Activated CD4-positive, alpha-beta T cell treated with anti-CD3 and anti-CD28 coated beads for 36 hours (primary cell): ENCODE measurements around the gene WFIKKN2. TPM values are rescaled to one million over a fixed set of nuclear protein-coding genes. Genes with fewer than 3 reads are reported as not detected.

ENCODE experiments used
- ATAC-seq: fragments of 200-7000 bp; cut with Tn5 transposase; one replicate; pipeline ENCODE4 v1.10.0; 2021; ENCODE audit warnings: mild to moderate bottlenecking, moderate library complexity
- CTCF ChIA-PET: fragments of 350-600 bp; sonication (Branson Sonifier 250); formaldehyde crosslinking; loops from one replicate; lab custom pipeline; 2021; ENCODE audit warnings: antibody characterized with exemption; lab: Charles Lee
- POLR2A ChIA-PET: fragments of 350-600 bp; sonication (Branson Sonifier 250); formaldehyde crosslinking; loops from one replicate; lab custom pipeline; 2021; ENCODE audit warnings: antibody characterized with exemption, inconsistent platforms; lab: Charles Lee
- DNase-seq: peaks from one replicate; pipeline ENCODE4 v3.0.0-alpha.2; 2020
- H3K27ac Mint-ChIP-seq: one replicate; pipeline ENCODE4 v1.8.0; 2021; ENCODE audit warnings: mixed read lengths
- H3K27me3 Mint-ChIP-seq: one replicate; pipeline ENCODE4 v1.8.0; 2021; ENCODE audit warnings: mixed read lengths
- H3K36me3 Mint-ChIP-seq: one replicate; pipeline ENCODE4 v1.8.0; 2021; ENCODE audit warnings: low read depth, mixed read lengths
- H3K4me1 Mint-ChIP-seq: one replicate; pipeline ENCODE4 v1.8.0; 2021; ENCODE audit warnings: mixed read lengths
- H3K4me3 Mint-ChIP-seq: one replicate; pipeline ENCODE4 v1.8.0; 2021; ENCODE audit warnings: mild to moderate bottlenecking, moderate library complexity, mixed read lengths
- H3K9me3 Mint-ChIP-seq: one replicate; pipeline ENCODE4 v1.8.0; 2021; ENCODE audit warnings: low read depth, mixed read lengths
- intact Hi-C, 2 experiments: fragments of 100-400 bp; cut with DNase I in 1 of 2; cut with micrococcal nuclease in 1 of 2; formaldehyde crosslinking; loops; one replicate each; pipeline versions ENCODE4 v1.14.2 to v1.15.1; 2022 to 2024; cut with DNase I, micrococcal nuclease
- total RNA-seq, 2 experiments: library from RNA; stranded (reverse); gene quantifications; one replicate each; pipeline ENCODE4 v1.2.3, GENCODE V29; 2021

The WFIKKN2 gene
- total RNA-seq, 2 experiments from 2014 or later: not detected

GRCh38 chr17:50844117-50844700 lies 8.8 kb downstream of the WFIKKN2 start:
- H3K4me1 Mint-ChIP-seq: no peaks in the 10 kb centered on the region
- no peak overlapping the region for H3K4me3 Mint-ChIP-seq
- POLR2A ChIA-PET: no interaction called here
- H3K27me3 Mint-ChIP-seq: no peaks in the 10 kb centered on the region
- intact Hi-C loops: loop anchor here in 1 of 2 experiments (5.0 kb wide), 1 partner anchor 297 kb away; the partner anchor contains the start of gene SPATA20
- no peak overlapping the region for H3K27ac Mint-ChIP-seq
- ATAC-seq (no peak), DNase-seq (no peak)
- no peaks in the 10 kb centered on the region for H3K36me3 Mint-ChIP-seq
- H3K9me3 Mint-ChIP-seq: no peaks in the 10 kb centered on the region
- CTCF ChIA-PET: interaction anchor here (0.6 to 1.6 kb wide), 3 partner anchors 8 to 61 kb away, joined by 3 to 9 read pairs (median 5); no protein-coding TSS in a partner anchor

GRCh38 chr17:50845240-50846147 lies 10.1 kb downstream of the WFIKKN2 start:
- DNase-seq (no peak), ATAC-seq (no peak)
- no peak overlapping the region for H3K27ac Mint-ChIP-seq
- H3K4me3 Mint-ChIP-seq: no peak overlapping the region
- intact Hi-C loops: no loop called here
- CTCF ChIA-PET: no interaction called here
- H3K36me3 Mint-ChIP-seq: no peaks in the 10 kb centered on the region
- no peaks in the 10 kb centered on the region for H3K4me1 Mint-ChIP-seq
- no peaks in the 10 kb centered on the region for H3K27me3 Mint-ChIP-seq
- no peaks in the 10 kb centered on the region for H3K9me3 Mint-ChIP-seq
- POLR2A ChIA-PET: no interaction called here

GRCh38 chr17:50847566-50847965 lies 12.2 kb downstream of the WFIKKN2 start:
- Mint-ChIP-seq H3K4me3 (no peak overlapping the region), H3K4me1 (peaks cover 10% of the 10 kb centered on the region), H3K36me3 (no peaks in the 10 kb centered on the region), H3K9me3 (no peaks in the 10 kb centered on the region), H3K27ac (no peak overlapping the region), H3K27me3 (no peaks in the 10 kb centered on the region)
- ChIA-PET POLR2A (interaction anchor here (0.5 kb wide), 1 partner anchor 15 kb away, joined by 6 read pairs; no protein-coding TSS in a partner anchor), CTCF (interaction anchor here (0.6 to 1.6 kb wide), 8 partner anchors 9 to 315 kb away, joined by 3 to 5 read pairs (median 3); no protein-coding TSS in a partner anchor)
- no peak for ATAC-seq
- intact Hi-C loops: no loop called here
- DNase-seq: no peak

GRCh38 chr17:50848039-50848438 lies 12.7 kb downstream of the WFIKKN2 start:
- ATAC-seq (no peak), DNase-seq (no peak)
- ChIA-PET CTCF (interaction anchor here (0.7 to 6.8 kb wide), 6 partner anchors 9 to 315 kb away, joined by 3 to 120 read pairs (median 4); no protein-coding TSS in a partner anchor), POLR2A (interaction anchor here (0.5 kb wide), 1 partner anchor 15 kb away, joined by 6 read pairs; no protein-coding TSS in a partner anchor)
- Mint-ChIP-seq H3K27me3 (no peaks in the 10 kb centered on the region), H3K9me3 (no peaks in the 10 kb centered on the region), H3K4me1 (peaks cover 13% of the 10 kb centered on the region), H3K4me3 (no peak overlapping the region), H3K27ac (no peak overlapping the region), H3K36me3 (no peaks in the 10 kb centered on the region)
- intact Hi-C loops: no loop called here

- ATAC-seq: no peak
- CTCF ChIA-PET: interaction anchor here (0.7 to 6.8 kb wide), 7 partner anchors 64 to 365 kb away, joined by 3 to 120 read pairs (median 4); no protein-coding TSS in a partner anchor
- intact Hi-C loops: no loop called here
- Mint-ChIP-seq H3K4me3 (no peak overlapping the region), H3K36me3 (no peaks in the 10 kb centered on the region), H3K9me3 (no peaks in the 10 kb centered on the region), H3K27ac (no peak overlapping the region), H3K27me3 (no peaks in the 10 kb centered on the region), H3K4me1 (peaks cover 13% of the 10 kb centered on the region)
- POLR2A ChIA-PET: no interaction called here
- DNase-seq: no peak
These were observed 13.3 kb downstream of the WFIKKN2 start for GRCh38 chr17:50848711-50849110.

GRCh38 chr17:50850640-50851039 lies 15.3 kb downstream of the WFIKKN2 start:
- H3K36me3 Mint-ChIP-seq: no peaks in the 10 kb centered on the region
- no peak for ATAC-seq
- intact Hi-C loops: no loop called here
- POLR2A ChIA-PET: no interaction called here
- H3K9me3 Mint-ChIP-seq: no peaks in the 10 kb centered on the region
- no peak overlapping the region for H3K27ac Mint-ChIP-seq
- H3K4me3 Mint-ChIP-seq: no peak overlapping the region
- no peaks in the 10 kb centered on the region for H3K27me3 Mint-ChIP-seq
- DNase-seq: no peak
- CTCF ChIA-PET: interaction anchor here (0.9 to 6.8 kb wide), 7 partner anchors 9 to 124 kb away, joined by 3 to 120 read pairs (median 6); no protein-coding TSS in a partner anchor
- peaks cover 13% of the 10 kb centered on the region for H3K4me1 Mint-ChIP-seq

GRCh38 chr17:50853015-50853615 lies 17.7 kb downstream of the WFIKKN2 start:
- Mint-ChIP-seq H3K36me3 (no peaks in the 10 kb centered on the region), H3K27ac (peak overlapping the region; percentile 78), H3K9me3 (no peaks in the 10 kb centered on the region), H3K4me1 (peaks cover 13% of the 10 kb centered on the region), H3K4me3 (no peak overlapping the region), H3K27me3 (no peaks in the 10 kb centered on the region)
- ChIA-PET CTCF (interaction anchor here (0.7 to 6.8 kb wide), 32 partner anchors 9 to 445 kb away, joined by 3 to 120 read pairs (median 5); partner anchors contain the start of gene TOB1), POLR2A (interaction anchor here (0.6 to 2.9 kb wide), 4 partner anchors 10 to 104 kb away, joined by 3 to 18 read pairs (median 4); partner anchors contain the start of gene TOB1)
- intact Hi-C loops: loop anchor here in 1 of 2 experiments (2.0 kb wide), 1 partner anchor 96 kb away; no protein-coding TSS in a partner anchor
- DNase-seq: no peak
- ATAC-seq: no peak

- no peaks in the 10 kb centered on the region for H3K27me3 Mint-ChIP-seq
- H3K9me3 Mint-ChIP-seq: no peaks in the 10 kb centered on the region
- H3K36me3 Mint-ChIP-seq: no peaks in the 10 kb centered on the region
- intact Hi-C loops: loop anchor here in 1 of 2 experiments (2.0 kb wide), 1 partner anchor 95 kb away; no protein-coding TSS in a partner anchor
- H3K4me1 Mint-ChIP-seq: peaks cover 13% of the 10 kb centered on the region
- H3K27ac Mint-ChIP-seq: no peak overlapping the region
- H3K4me3 Mint-ChIP-seq: no peak overlapping the region
- CTCF ChIA-PET: interaction anchor here (0.9 to 6.8 kb wide), 9 partner anchors 9 to 123 kb away, joined by 4 to 120 read pairs (median 12); partner anchors contain the start of gene TOB1
- POLR2A ChIA-PET: interaction anchor here (2.9 kb wide), 1 partner anchor 12 kb away, joined by 18 read pairs; the partner anchor contains the start of gene TOB1
- no peak for DNase-seq
- no peak for ATAC-seq
These were observed 18.4 kb downstream of the WFIKKN2 start for GRCh38 chr17:50853781-50854180.

- peaks cover 13% of the 10 kb centered on the region for H3K4me1 Mint-ChIP-seq
- H3K27ac Mint-ChIP-seq: no peak overlapping the region
- ATAC-seq (no peak), DNase-seq (no peak)
- CTCF ChIA-PET: interaction anchor here (0.9 to 1.6 kb wide), 10 partner anchors 9 to 102 kb away, joined by 3 to 9 read pairs (median 4); partner anchors contain the start of gene TOB1
- intact Hi-C loops: no loop called here
- no peaks in the 10 kb centered on the region for H3K27me3 Mint-ChIP-seq
- H3K9me3 Mint-ChIP-seq: no peaks in the 10 kb centered on the region
- no peaks in the 10 kb centered on the region for H3K36me3 Mint-ChIP-seq
- POLR2A ChIA-PET: interaction anchor here (1.4 kb wide), 1 partner anchor 10 kb away, joined by 3 read pairs; the partner anchor contains the start of gene TOB1
- H3K4me3 Mint-ChIP-seq: no peak overlapping the region
These were observed 20.4 kb downstream of the WFIKKN2 start for GRCh38 chr17:50855708-50856330.

- CTCF ChIA-PET: interaction anchor here (0.9 to 1.6 kb wide), 8 partner anchors 8 to 100 kb away, joined by 3 to 9 read pairs (median 4); no protein-coding TSS in a partner anchor
- POLR2A ChIA-PET: interaction anchor here (1.4 kb wide), 1 partner anchor 10 kb away, joined by 3 read pairs; the partner anchor contains the start of gene TOB1
- Mint-ChIP-seq H3K27me3 (no peaks in the 10 kb centered on the region), H3K27ac (no peak overlapping the region), H3K4me1 (peaks cover 15% of the 10 kb centered on the region), H3K4me3 (no peak overlapping the region), H3K36me3 (peaks cover 2% of the 10 kb centered on the region), H3K9me3 (no peaks in the 10 kb centered on the region)
- intact Hi-C loops: no loop called here
- ATAC-seq (no peak), DNase-seq (no peak)
These were observed 21.0 kb downstream of the WFIKKN2 start for GRCh38 chr17:50856431-50856830.
